Measurements from ENCODE around the gene DCAF4.

Gene DCAF4
- long read RNA-seq, transcript DCAF4-202 (14 exons, 2,024 nt), result major isoform, 31 of 95 reads
- long read RNA-seq, partial matches to known transcripts, result 3 of 95 reads
- long read RNA-seq, other reads (novel, unspliced or antisense), result 59 of 95 reads

- Histone ChIP-seq H3K27ac (replicated peaks) (peak within 1 kb of the TSS; percentile 64), H3K4me3 (replicated peaks; ENCODE audit: insufficient read depth, low read length) (peak within 1 kb of the TSS; percentile 77), H3K27me3 (ENCODE audit: insufficient read depth, poor library complexity, severe bottlenecking) (no peaks in the 10 kb centered on the region)
- TF ChIP-seq GABPA (IDR thresholded peaks at IDR 0.05; ENCODE audit: low read depth) (no peak), SPI1 (IDR thresholded peaks at IDR 0.05; ENCODE audit: borderline replicate concordance, low read depth) (no peak), CTCF (IDR thresholded peaks at IDR 0.05; ENCODE audit: insufficient read depth, low read length) (no peak), REST (IDR thresholded peaks at IDR 0.05; ENCODE audit: insufficient replicate concordance, low read depth) (no peak)
- DNase-seq (ENCODE audit: low read depth in 1 of 2, low spot score in 1 of 2), result peak; percentile 86 to 94
Observed at GRCh38 chr14:72926292-72927028, at the start of gene DCAF4. TSS of gene DCAF4 (plus strand) at chr14:72926464. CDS start at chr14:72937979, 11,515 bp downstream.

- no peak for DNase-seq (ENCODE audit: low read depth in 1 of 2, low spot score in 1 of 2)
- Histone ChIP-seq H3K27me3 (ENCODE audit: insufficient read depth, poor library complexity, severe bottlenecking) (no peaks in the 10 kb centered on the region), H3K4me3 (replicated peaks; ENCODE audit: insufficient read depth, low read length) (no peak overlapping the region), H3K27ac (replicated peaks) (no peak overlapping the region)
- TF ChIP-seq POLR2AphosphoS5 (IDR thresholded peaks at IDR 0.05; ENCODE audit: low read depth), result no peak
- no peak for TF ChIP-seq GABPA (IDR thresholded peaks at IDR 0.05; ENCODE audit: low read depth)
- TF ChIP-seq SPI1 (IDR thresholded peaks at IDR 0.05; ENCODE audit: borderline replicate concordance, low read depth), result no peak
- no peak for TF ChIP-seq REST (IDR thresholded peaks at IDR 0.05; ENCODE audit: insufficient replicate concordance, low read depth)
- no peak for TF ChIP-seq CTCF (IDR thresholded peaks at IDR 0.05; ENCODE audit: insufficient read depth, low read length)
Observed at GRCh38 chr14:72876710-72877063, 49.6 kb upstream of the DCAF4 start.

GRCh38 chr14:72878746-72879145 is 47.5 kb upstream of the DCAF4 start:
- TF ChIP-seq GABPA (IDR thresholded peaks at IDR 0.05; ENCODE audit: low read depth), result no peak
- no peak for TF ChIP-seq CTCF (IDR thresholded peaks at IDR 0.05; ENCODE audit: insufficient read depth, low read length)
- no peak for TF ChIP-seq REST (IDR thresholded peaks at IDR 0.05; ENCODE audit: insufficient replicate concordance, low read depth)
- no peak for TF ChIP-seq SPI1 (IDR thresholded peaks at IDR 0.05; ENCODE audit: borderline replicate concordance, low read depth)
- TF ChIP-seq POLR2AphosphoS5 (IDR thresholded peaks at IDR 0.05; ENCODE audit: low read depth), result no peak
- no peak overlapping the region for H3K4me3 ChIP-seq (replicated peaks; ENCODE audit: insufficient read depth, low read length)
- no peak for DNase-seq (ENCODE audit: low read depth in 1 of 2, low spot score in 1 of 2)

More at GRCh38 chr14:72878746-72879145, 47.5 kb upstream of the DCAF4 start:
- Histone ChIP-seq H3K27ac (replicated peaks) (no peak overlapping the region), H3K27me3 (ENCODE audit: insufficient read depth, poor library complexity, severe bottlenecking) (no peaks in the 10 kb centered on the region)

All from HL-60 (cell line).